PC-9 (cell line): ENCODE measurements around the gene GAL3ST2.

ENCODE experiments used
- CTCF ChIP-seq: fragments of 200-600 bp; sonication (generic); conservative IDR thresholded peaks from 2 replicates; pipeline ENCODE4 v1.6.1; 2017; ENCODE audit warnings: mixed run types, antibody characterized with exemption, mild to moderate bottlenecking, moderate library complexity
- EZH2 ChIP-seq: fragments of 200-600 bp; sonication (generic); IDR thresholded peaks from 2 replicates; pipeline ENCODE4 v1.8.0; 2017; ENCODE audit warnings: antibody characterized with exemption, low read depth

GRCh38 chr2:241850544-241851324 lies 74.1 kb downstream of the GAL3ST2 start:
- TF ChIP-seq CTCF, result no peak
- TF ChIP-seq EZH2, result no peak
